Adipose tissue (tissue), 3 donors: ENCODE measurements around the gene ZNF431. TPM values are rescaled to one million over a fixed set of nuclear protein-coding genes. Genes with fewer than 3 reads are reported as not detected.

Source experiments
- H3K27ac ChIP-seq: one replicate; pipeline ENCODE4 v1.5.1; 2013; ENCODE audit warnings: low read depth, low read length
- WGBS, 3 donors: extraction: QIAGEN DNeasy Blood & Tissue Kit; methylation state at CpG; one replicate each; pipeline ENCODE4 v1.1.7; 2013; 5-methylcytosine and 5-hydroxymethylcytosine counted together
- polyA plus RNA-seq, 3 donors: library from polyadenylated mRNA; stranded (reverse); fragments of 200-250 nt; gene quantifications; one replicate each; pipeline ENCODE4 v1.2.3, GENCODE V29; 2013
- donor health status: healthy with polysubstance abuse.
- donor health status: Bipolar disorder and iron deficiency.
- donor health status: healthy.

ZNF431 gene
- 1 to 10 TPM; 3.3 to 6.4 (median 4.7) TPM for polyA plus RNA-seq

GRCh38 chr19:21141787-21142464 lies at the start of gene ZNF431:
ZNF431 (plus strand) TSS chr19:21142040; CDS start chr19:21142184, 144 bp downstream.
- WGBS, 3 donors, result 0 to 1% (median 1%) methylated on average over 29 to 30 of the region's 30 CpGs
- H3K27ac ChIP-seq, result peak within 1 kb of the TSS; percentile 63

- no peak overlapping the region for H3K27ac ChIP-seq
Observed at GRCh38 chr19:21092109-21092508, 49.7 kb upstream of the ZNF431 start.

GRCh38 chr19:21094347-21095025 lies 47.4 kb upstream of the ZNF431 start:
- no peak overlapping the region for H3K27ac ChIP-seq
- WGBS, 3 donors, result 95 to 100% (median 96%) methylated on average over 1 of the region's 1 CpG

GRCh38 chr19:21098291-21098690 lies 43.5 kb upstream of the ZNF431 start:
- 71 to 89% (median 79%) methylated on average over 2 of the region's 2 CpGs for WGBS, 3 donors
- H3K27ac ChIP-seq, result no peak overlapping the region

GRCh38 chr19:21101521-21102242 lies 40.2 kb upstream of the ZNF431 start:
- no peak overlapping the region for H3K27ac ChIP-seq
- WGBS, 3 donors, result 71 to 82% (median 78%) methylated on average over 2 of the region's 2 CpGs

- H3K27ac ChIP-seq, result no peak overlapping the region
Observed at GRCh38 chr19:21109116-21109515, 32.7 kb upstream of the ZNF431 start.

- no peak overlapping the region for H3K27ac ChIP-seq
- WGBS, 3 donors, result 61 to 93% (median 90%) methylated on average over 1 of the region's 1 CpG
Observed at GRCh38 chr19:21110183-21110582, 31.7 kb upstream of the ZNF431 start.

GRCh38 chr19:21115430-21115829 lies 26.4 kb upstream of the ZNF431 start:
- no peak overlapping the region for H3K27ac ChIP-seq

- H3K27ac ChIP-seq, result no peak overlapping the region
- 90 to 99% (median 94%) methylated on average over 2 of the region's 2 CpGs for WGBS, 3 donors
Observed at GRCh38 chr19:21117041-21117907, 24.6 kb upstream of the ZNF431 start.

GRCh38 chr19:21126078-21126477 lies 15.8 kb upstream of the ZNF431 start:
- H3K27ac ChIP-seq, result no peak overlapping the region

- H3K27ac ChIP-seq, result no peak overlapping the region
- WGBS, 3 donors, result 19 to 65% (median 34%) methylated on average over 2 of the region's 2 CpGs
Observed at GRCh38 chr19:21127001-21127400, 14.8 kb upstream of the ZNF431 start.

GRCh38 chr19:21127898-21128297 lies 13.9 kb upstream of the ZNF431 start:
- H3K27ac ChIP-seq, result no peak overlapping the region
- 26 to 64% (median 55%) methylated on average over 4 of the region's 4 CpGs for WGBS, 3 donors

- H3K27ac ChIP-seq, result no peak overlapping the region
- 43 to 82% (median 72%) methylated on average over 6 of the region's 6 CpGs for WGBS, 3 donors
Observed at GRCh38 chr19:21128901-21129698, 12.7 kb upstream of the ZNF431 start.

GRCh38 chr19:21130097-21130775 lies 11.6 kb upstream of the ZNF431 start:
- WGBS, 3 donors, result 66 to 79% (median 67%) methylated on average over 3 of the region's 3 CpGs
- no peak overlapping the region for H3K27ac ChIP-seq

- WGBS, 3 donors, result 50 to 54% (median 54%) methylated on average over 1 of the region's 1 CpG
Observed at GRCh38 chr19:21133633-21134032, 8.2 kb upstream of the ZNF431 start.

GRCh38 chr19:21134934-21135366 lies 6.9 kb upstream of the ZNF431 start:
- H3K27ac ChIP-seq, result no peak overlapping the region
- 70 to 84% (median 73%) methylated on average over 2 of the region's 2 CpGs for WGBS, 3 donors

More at GRCh38 chr19:21133633-21134032, 8.2 kb upstream of the ZNF431 start:
- H3K27ac ChIP-seq, result no peak overlapping the region

GRCh38 chr19:21135433-21135832 lies 6.4 kb upstream of the ZNF431 start:
- H3K27ac ChIP-seq, result no peak overlapping the region
- WGBS, 3 donors, result 81 to 88% (median 84%) methylated on average over 8 of the region's 8 CpGs
